ENCODE measurements around the gene ELAPOR1. TPM values are rescaled to one million over a fixed set of nuclear protein-coding genes. Genes with fewer than 3 reads are reported as not detected.

ELAPOR1 gene, protein sequence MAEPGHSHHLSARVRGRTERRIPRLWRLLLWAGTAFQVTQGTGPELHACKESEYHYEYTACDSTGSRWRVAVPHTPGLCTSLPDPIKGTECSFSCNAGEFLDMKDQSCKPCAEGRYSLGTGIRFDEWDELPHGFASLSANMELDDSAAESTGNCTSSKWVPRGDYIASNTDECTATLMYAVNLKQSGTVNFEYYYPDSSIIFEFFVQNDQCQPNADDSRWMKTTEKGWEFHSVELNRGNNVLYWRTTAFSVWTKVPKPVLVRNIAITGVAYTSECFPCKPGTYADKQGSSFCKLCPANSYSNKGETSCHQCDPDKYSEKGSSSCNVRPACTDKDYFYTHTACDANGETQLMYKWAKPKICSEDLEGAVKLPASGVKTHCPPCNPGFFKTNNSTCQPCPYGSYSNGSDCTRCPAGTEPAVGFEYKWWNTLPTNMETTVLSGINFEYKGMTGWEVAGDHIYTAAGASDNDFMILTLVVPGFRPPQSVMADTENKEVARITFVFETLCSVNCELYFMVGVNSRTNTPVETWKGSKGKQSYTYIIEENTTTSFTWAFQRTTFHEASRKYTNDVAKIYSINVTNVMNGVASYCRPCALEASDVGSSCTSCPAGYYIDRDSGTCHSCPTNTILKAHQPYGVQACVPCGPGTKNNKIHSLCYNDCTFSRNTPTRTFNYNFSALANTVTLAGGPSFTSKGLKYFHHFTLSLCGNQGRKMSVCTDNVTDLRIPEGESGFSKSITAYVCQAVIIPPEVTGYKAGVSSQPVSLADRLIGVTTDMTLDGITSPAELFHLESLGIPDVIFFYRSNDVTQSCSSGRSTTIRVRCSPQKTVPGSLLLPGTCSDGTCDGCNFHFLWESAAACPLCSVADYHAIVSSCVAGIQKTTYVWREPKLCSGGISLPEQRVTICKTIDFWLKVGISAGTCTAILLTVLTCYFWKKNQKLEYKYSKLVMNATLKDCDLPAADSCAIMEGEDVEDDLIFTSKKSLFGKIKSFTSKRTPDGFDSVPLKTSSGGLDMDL
- 1.8 TPM in 1 of 2 replicates, not detected in the other for total RNA-seq

GRCh38 chr1:109113590-109114341 lies at the start of gene ELAPOR1:
TSS of gene ELAPOR1 (plus strand) at chr1:109114115. CDS start at chr1:109114184, 69 bp downstream.

GRCh38 chr1:109075531-109076490 lies 38.1 kb upstream of the ELAPOR1 start, which contains the start of gene TAF13:
TSS of gene TAF13 (minus strand) at chr1:109076003. CDS start at chr1:109075947, 56 bp downstream.

GRCh38 chr1:109090196-109091077 lies 23.5 kb upstream of the ELAPOR1 start, which contains the start of gene TMEM167B:
TSS of gene TMEM167B (plus strand) at chr1:109090764. CDS start at chr1:109090873, 109 bp downstream.

Other genes starting within 250 kb of the ELAPOR1 start
- gene GPSM2, start 237.1 kb upstream of the ELAPOR1 start, total RNA-seq: 9.6 and 21.8 TPM in 2 replicates
- 26.2 and 31.1 TPM in 2 replicates for gene CLCC1, start 150.6 kb upstream of the ELAPOR1 start, total RNA-seq
- 8.6 and 10.3 TPM in 2 replicates for gene WDR47, start 72.0 kb upstream of the ELAPOR1 start, total RNA-seq
- 46.2 and 65.3 TPM in 2 replicates for gene TAF13, start 38.1 kb upstream of the ELAPOR1 start, total RNA-seq
- gene TMEM167B, start 23.4 kb upstream of the ELAPOR1 start, total RNA-seq: 18.8 and 20.2 TPM in 2 replicates
- gene SARS1, start 99.8 kb downstream of the ELAPOR1 start, total RNA-seq: 204 and 220 TPM in 2 replicates
- 0.72 and 1.5 TPM in 2 replicates for gene CELSR2, start 135.4 kb downstream of the ELAPOR1 start, total RNA-seq
- gene PSRC1, start 169.0 kb downstream of the ELAPOR1 start, total RNA-seq: 13.9 and 18.4 TPM in 2 replicates
- not detected in 2 replicates for gene MYBPHL, start 192.9 kb downstream of the ELAPOR1 start, total RNA-seq